WTC11 (cell line): ENCODE measurements around the gene RHOBTB1. TPM values are rescaled to one million over a fixed set of nuclear protein-coding genes. Genes with fewer than 3 reads are reported as not detected.

ENCODE experiments used
- ATAC-seq: fragments of 200-7000 bp; cut with Tn5 transposase; 2 replicates; pipeline ENCODE4 v1.10.0; 2021; ENCODE audit warnings: mild to moderate bottlenecking, moderate library complexity
- CTCF ChIA-PET: fragments of 300-600 bp; sonication (Branson Sonifier 250); formaldehyde crosslinking; loops from one replicate; lab custom pipeline; 2021; ENCODE audit warnings: antibody characterized with exemption; lab: Charles Lee
- POLR2A ChIA-PET: fragments of 350-600 bp; sonication (Branson Sonifier 250); formaldehyde crosslinking; loops from one replicate; lab custom pipeline; 2021; ENCODE audit warnings: antibody characterized with exemption; lab: Charles Lee
- DNase-seq: peaks from one replicate; pipeline ENCODE4 v3.0.0; 2021; ENCODE audit warnings: low spot score
- H3K27ac Mint-ChIP-seq: 2 replicates; pipeline ENCODE4 v1.8.0; 2021; ENCODE audit warnings: mixed read lengths
- H3K27me3 Mint-ChIP-seq: 2 replicates; pipeline ENCODE4 v1.8.0; 2021; ENCODE audit warnings: low read depth, mild to moderate bottlenecking, moderate library complexity, mixed read lengths
- H3K36me3 Mint-ChIP-seq: 2 replicates; pipeline ENCODE4 v1.8.0; 2021; ENCODE audit warnings: mixed read lengths
- H3K4me1 Mint-ChIP-seq: 2 replicates; pipeline ENCODE4 v1.8.0; 2022; ENCODE audit warnings: mixed read lengths
- H3K4me3 Mint-ChIP-seq: 2 replicates; pipeline ENCODE4 v1.8.0; 2021; ENCODE audit warnings: mild to moderate bottlenecking, moderate library complexity, mixed read lengths
- H3K9me3 Mint-ChIP-seq: 2 replicates; pipeline ENCODE4 v1.8.0; 2021; ENCODE audit warnings: mixed read lengths
- CREB1 ChIP-seq: sonication (generic); formaldehyde crosslinking; IDR thresholded peaks from 2 replicates; pipeline ENCODE4 v1.8.0; 2023; ENCODE audit warnings: mild to moderate bottlenecking, missing genetic modification reagents
- ELF4 ChIP-seq: sonication (generic); formaldehyde crosslinking; IDR thresholded peaks from 2 replicates; pipeline ENCODE4 v1.8.1; 2022; ENCODE audit warnings: low read depth, mild to moderate bottlenecking, moderate library complexity, missing genetic modification reagents
- FOXP1 ChIP-seq: sonication (generic); formaldehyde crosslinking; IDR thresholded peaks from 2 replicates; pipeline ENCODE4 v1.8.0; 2022; ENCODE audit warnings: missing genetic modification reagents, mild to moderate bottlenecking, moderate library complexity, borderline replicate concordance
- GABPB1 ChIP-seq: sonication (generic); formaldehyde crosslinking; IDR thresholded peaks from 2 replicates; pipeline ENCODE4 v1.8.1; 2023; ENCODE audit warnings: mild to moderate bottlenecking, missing genetic modification reagents
- NFATC4 ChIP-seq: fragments of 250-450 bp; sonication (Bioruptor Pico); IDR thresholded peaks from 2 replicates; pipeline ENCODE4 v1.9.0; 2021; ENCODE audit warnings: mild to moderate bottlenecking
- NR3C1 ChIP-seq: sonication (generic); formaldehyde crosslinking; conservative IDR thresholded peaks from 2 replicates; pipeline ENCODE4 v1.8.1; 2023; ENCODE audit warnings: low read depth, mild to moderate bottlenecking, missing genetic modification reagents
- SMAD4 ChIP-seq: sonication (generic); formaldehyde crosslinking; IDR thresholded peaks from 2 replicates; pipeline ENCODE4 v1.8.0; 2022; ENCODE audit warnings: mild to moderate bottlenecking, missing genetic modification reagents
- ZNF396 ChIP-seq: fragments of 250-450 bp; sonication (Bioruptor Pico); IDR thresholded peaks from 2 replicates; pipeline ENCODE4 v1.8.0; 2021; ENCODE audit warnings: mild to moderate bottlenecking, moderate library complexity, borderline replicate concordance
- ZNF423 ChIP-seq: fragments of 250-450 bp; sonication (Bioruptor Pico); IDR thresholded peaks from 2 replicates; pipeline ENCODE4 v2.1.2; 2022; ENCODE audit warnings: mild to moderate bottlenecking, moderate library complexity
- total RNA-seq: library from RNA; stranded (reverse); gene quantifications from 3 replicates; pipeline ENCODE4 v1.2.3, GENCODE V29; 2021
- TF ChIP-seq, protein P1 (sequence below): sonication (generic); formaldehyde crosslinking; IDR thresholded peaks from 2 replicates; pipeline ENCODE4 v1.8.1; 2022; ENCODE audit warnings: mild to moderate bottlenecking, moderate library complexity, missing genetic modification reagents
- TF ChIP-seq, protein P2 (sequence below): sonication (generic); formaldehyde crosslinking; IDR thresholded peaks from 2 replicates; pipeline ENCODE4 v1.8.0; 2022; ENCODE audit warnings: mild to moderate bottlenecking, missing genetic modification reagents
- TF ChIP-seq, protein P3 (sequence below): sonication (generic); formaldehyde crosslinking; IDR thresholded peaks from 2 replicates; pipeline ENCODE4 v1.8.1; 2023; ENCODE audit warnings: mild to moderate bottlenecking, missing genetic modification reagents, moderate library complexity
- TF ChIP-seq, protein P4 (sequence below): sonication (generic); formaldehyde crosslinking; IDR thresholded peaks from 2 replicates; pipeline ENCODE4 v1.8.0; 2023; ENCODE audit warnings: mild to moderate bottlenecking, missing genetic modification reagents
- TF ChIP-seq, protein P5 (sequence below): sonication (generic); formaldehyde crosslinking; conservative IDR thresholded peaks from 2 replicates; pipeline ENCODE4 v1.8.1; 2023; ENCODE audit warnings: mild to moderate bottlenecking, low read depth, missing genetic modification reagents, moderate library complexity
- TF ChIP-seq, protein P6 (sequence below): sonication (generic); formaldehyde crosslinking; IDR thresholded peaks from 2 replicates; pipeline ENCODE4 v1.8.1; 2023; ENCODE audit warnings: mild to moderate bottlenecking, missing genetic modification reagents, borderline replicate concordance
- TF ChIP-seq, protein P7 (sequence below): sonication (generic); formaldehyde crosslinking; IDR thresholded peaks from 2 replicates; pipeline ENCODE4 v1.8.1; 2022; ENCODE audit warnings: low read depth, mild to moderate bottlenecking, moderate library complexity, missing genetic modification reagents, borderline replicate concordance
- TF ChIP-seq, protein P8 (sequence below): fragments of 250-450 bp; sonication (Bioruptor Pico); IDR thresholded peaks from 2 replicates; pipeline ENCODE4 v1.8.0; 2021; ENCODE audit warnings: mild to moderate bottlenecking
- TF ChIP-seq, protein P9 (sequence below): sonication (generic); formaldehyde crosslinking; IDR thresholded peaks from 2 replicates; pipeline ENCODE4 v1.8.1; 2023; ENCODE audit warnings: mild to moderate bottlenecking, moderate library complexity, missing genetic modification reagents

RHOBTB1 gene
- total RNA-seq, 1 experiment from 2014 or later: 6.9 TPM

DNA sequence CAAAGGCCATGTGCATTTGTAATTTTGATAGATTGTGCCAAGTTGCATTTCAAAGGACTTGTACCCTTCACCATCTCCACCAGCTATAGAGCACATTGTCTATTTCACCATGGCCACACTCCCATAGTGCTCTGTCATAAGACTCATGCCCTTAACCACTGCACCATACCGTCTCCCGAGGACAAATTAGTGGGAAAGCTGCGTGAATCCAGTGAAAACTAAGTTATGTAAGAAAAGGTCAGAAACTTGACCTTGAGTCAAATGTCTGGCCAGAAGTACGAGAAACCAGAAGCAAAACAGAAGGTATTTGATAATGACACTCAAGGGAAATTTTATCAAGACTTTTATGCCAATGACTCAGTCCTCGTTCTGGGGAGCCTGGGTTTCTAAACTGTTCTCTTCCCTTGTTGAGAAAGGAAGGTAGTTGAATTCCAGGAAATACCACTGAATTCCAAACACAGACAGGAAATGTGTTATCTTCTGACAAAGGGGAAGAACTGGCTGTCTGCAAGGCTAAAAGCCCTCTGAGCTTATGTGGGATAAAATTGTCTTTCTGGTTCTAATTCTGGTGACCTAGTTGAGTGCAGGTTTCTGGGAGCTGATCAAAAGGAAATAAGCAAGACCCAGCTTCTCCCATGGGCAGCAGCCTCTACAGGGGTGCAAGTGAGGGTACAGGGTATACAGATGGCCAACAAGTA, 116.0 kb downstream of the RHOBTB1 start:
- ChIA-PET CTCF (no interaction called here), POLR2A (no interaction called here)
- no peak for DNase-seq
- Mint-ChIP-seq H3K36me3 (no peaks in the 10 kb centered on the region), H3K27me3 (no peaks in the 10 kb centered on the region), H3K4me3 (no peak overlapping the region), H3K4me1 (peaks cover 13% of the 10 kb centered on the region), H3K9me3 (no peaks in the 10 kb centered on the region), H3K27ac (peak overlapping the region; percentile 81)
- TF ChIP-seq, protein P1, sequence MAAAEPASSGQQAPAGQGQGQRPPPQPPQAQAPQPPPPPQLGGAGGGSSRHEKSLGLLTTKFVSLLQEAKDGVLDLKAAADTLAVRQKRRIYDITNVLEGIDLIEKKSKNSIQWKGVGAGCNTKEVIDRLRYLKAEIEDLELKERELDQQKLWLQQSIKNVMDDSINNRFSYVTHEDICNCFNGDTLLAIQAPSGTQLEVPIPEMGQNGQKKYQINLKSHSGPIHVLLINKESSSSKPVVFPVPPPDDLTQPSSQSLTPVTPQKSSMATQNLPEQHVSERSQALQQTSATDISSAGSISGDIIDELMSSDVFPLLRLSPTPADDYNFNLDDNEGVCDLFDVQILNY: no peak
- no peak for TF ChIP-seq NFATC4 (CRISPR knock-in tag)
- TF ChIP-seq ZNF396 (CRISPR knock-in tag): no peak
- no peak for TF ChIP-seq ELF4 (CRISPR knock-in tag)
- TF ChIP-seq NR3C1: no peak
- no peak for TF ChIP-seq SMAD4 (CRISPR knock-in tag)
- TF ChIP-seq, protein P2, sequence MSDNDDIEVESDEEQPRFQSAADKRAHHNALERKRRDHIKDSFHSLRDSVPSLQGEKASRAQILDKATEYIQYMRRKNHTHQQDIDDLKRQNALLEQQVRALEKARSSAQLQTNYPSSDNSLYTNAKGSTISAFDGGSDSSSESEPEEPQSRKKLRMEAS: no peak
- no peak for TF ChIP-seq FOXP1 (CRISPR knock-in tag)
- TF ChIP-seq, protein P3, sequence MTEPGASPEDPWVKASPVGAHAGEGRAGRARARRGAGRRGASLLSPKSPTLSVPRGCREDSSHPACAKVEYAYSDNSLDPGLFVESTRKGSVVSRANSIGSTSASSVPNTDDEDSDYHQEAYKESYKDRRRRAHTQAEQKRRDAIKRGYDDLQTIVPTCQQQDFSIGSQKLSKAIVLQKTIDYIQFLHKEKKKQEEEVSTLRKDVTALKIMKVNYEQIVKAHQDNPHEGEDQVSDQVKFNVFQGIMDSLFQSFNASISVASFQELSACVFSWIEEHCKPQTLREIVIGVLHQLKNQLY (CRISPR knock-in tag): no peak
- no peak for TF ChIP-seq CREB1 (CRISPR knock-in tag)
- peak; percentile 43; the same call in 1 of the 2 replicates for ATAC-seq

DNA sequence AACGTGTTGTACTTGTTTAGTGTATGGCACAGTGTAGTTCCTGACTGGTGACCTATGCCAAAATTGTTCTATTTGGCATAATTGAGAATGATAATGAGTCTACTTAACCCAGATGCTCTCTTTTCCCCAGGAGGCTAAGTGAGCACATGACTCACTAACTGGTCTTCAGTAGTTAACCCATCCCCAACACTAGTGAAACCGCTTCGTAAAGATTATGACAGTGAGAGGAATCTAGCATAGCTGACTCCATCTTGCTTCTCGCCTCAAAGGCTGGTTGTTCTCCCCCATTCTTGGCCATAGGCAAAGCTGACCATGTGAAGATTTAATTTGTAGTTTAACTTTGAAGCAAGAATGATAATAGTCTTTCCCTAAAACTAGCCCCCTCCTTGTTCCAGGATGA, 118.5 kb downstream of the RHOBTB1 start:
- H3K36me3 Mint-ChIP-seq: no peaks in the 10 kb centered on the region
- no peak for DNase-seq
- H3K4me1 Mint-ChIP-seq: peaks cover 14% of the 10 kb centered on the region
- POLR2A ChIA-PET: no interaction called here
- CTCF ChIA-PET: interaction anchor here (0.5 kb wide), 1 partner anchor 184 kb away, joined by 4 read pairs; no protein-coding TSS in a partner anchor
- no peaks in the 10 kb centered on the region for H3K27me3 Mint-ChIP-seq
- H3K27ac Mint-ChIP-seq: no peak overlapping the region
- H3K9me3 Mint-ChIP-seq: no peaks in the 10 kb centered on the region
- ATAC-seq: no peak
- H3K4me3 Mint-ChIP-seq: no peak overlapping the region
- TF ChIP-seq, protein P4, sequence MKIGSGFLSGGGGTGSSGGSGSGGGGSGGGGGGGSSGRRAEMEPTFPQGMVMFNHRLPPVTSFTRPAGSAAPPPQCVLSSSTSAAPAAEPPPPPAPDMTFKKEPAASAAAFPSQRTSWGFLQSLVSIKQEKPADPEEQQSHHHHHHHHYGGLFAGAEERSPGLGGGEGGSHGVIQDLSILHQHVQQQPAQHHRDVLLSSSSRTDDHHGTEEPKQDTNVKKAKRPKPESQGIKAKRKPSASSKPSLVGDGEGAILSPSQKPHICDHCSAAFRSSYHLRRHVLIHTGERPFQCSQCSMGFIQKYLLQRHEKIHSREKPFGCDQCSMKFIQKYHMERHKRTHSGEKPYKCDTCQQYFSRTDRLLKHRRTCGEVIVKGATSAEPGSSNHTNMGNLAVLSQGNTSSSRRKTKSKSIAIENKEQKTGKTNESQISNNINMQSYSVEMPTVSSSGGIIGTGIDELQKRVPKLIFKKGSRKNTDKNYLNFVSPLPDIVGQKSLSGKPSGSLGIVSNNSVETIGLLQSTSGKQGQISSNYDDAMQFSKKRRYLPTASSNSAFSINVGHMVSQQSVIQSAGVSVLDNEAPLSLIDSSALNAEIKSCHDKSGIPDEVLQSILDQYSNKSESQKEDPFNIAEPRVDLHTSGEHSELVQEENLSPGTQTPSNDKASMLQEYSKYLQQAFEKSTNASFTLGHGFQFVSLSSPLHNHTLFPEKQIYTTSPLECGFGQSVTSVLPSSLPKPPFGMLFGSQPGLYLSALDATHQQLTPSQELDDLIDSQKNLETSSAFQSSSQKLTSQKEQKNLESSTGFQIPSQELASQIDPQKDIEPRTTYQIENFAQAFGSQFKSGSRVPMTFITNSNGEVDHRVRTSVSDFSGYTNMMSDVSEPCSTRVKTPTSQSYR (CRISPR knock-in tag): no peak
- TF ChIP-seq GABPB1 (CRISPR knock-in tag) (no peak), NR3C1 (no peak), ZNF423 (CRISPR knock-in tag) (no peak)
- TF ChIP-seq, protein P5, sequence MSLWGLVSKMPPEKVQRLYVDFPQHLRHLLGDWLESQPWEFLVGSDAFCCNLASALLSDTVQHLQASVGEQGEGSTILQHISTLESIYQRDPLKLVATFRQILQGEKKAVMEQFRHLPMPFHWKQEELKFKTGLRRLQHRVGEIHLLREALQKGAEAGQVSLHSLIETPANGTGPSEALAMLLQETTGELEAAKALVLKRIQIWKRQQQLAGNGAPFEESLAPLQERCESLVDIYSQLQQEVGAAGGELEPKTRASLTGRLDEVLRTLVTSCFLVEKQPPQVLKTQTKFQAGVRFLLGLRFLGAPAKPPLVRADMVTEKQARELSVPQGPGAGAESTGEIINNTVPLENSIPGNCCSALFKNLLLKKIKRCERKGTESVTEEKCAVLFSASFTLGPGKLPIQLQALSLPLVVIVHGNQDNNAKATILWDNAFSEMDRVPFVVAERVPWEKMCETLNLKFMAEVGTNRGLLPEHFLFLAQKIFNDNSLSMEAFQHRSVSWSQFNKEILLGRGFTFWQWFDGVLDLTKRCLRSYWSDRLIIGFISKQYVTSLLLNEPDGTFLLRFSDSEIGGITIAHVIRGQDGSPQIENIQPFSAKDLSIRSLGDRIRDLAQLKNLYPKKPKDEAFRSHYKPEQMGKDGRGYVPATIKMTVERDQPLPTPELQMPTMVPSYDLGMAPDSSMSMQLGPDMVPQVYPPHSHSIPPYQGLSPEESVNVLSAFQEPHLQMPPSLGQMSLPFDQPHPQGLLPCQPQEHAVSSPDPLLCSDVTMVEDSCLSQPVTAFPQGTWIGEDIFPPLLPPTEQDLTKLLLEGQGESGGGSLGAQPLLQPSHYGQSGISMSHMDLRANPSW (CRISPR knock-in tag): no peak
- TF ChIP-seq, protein P6, sequence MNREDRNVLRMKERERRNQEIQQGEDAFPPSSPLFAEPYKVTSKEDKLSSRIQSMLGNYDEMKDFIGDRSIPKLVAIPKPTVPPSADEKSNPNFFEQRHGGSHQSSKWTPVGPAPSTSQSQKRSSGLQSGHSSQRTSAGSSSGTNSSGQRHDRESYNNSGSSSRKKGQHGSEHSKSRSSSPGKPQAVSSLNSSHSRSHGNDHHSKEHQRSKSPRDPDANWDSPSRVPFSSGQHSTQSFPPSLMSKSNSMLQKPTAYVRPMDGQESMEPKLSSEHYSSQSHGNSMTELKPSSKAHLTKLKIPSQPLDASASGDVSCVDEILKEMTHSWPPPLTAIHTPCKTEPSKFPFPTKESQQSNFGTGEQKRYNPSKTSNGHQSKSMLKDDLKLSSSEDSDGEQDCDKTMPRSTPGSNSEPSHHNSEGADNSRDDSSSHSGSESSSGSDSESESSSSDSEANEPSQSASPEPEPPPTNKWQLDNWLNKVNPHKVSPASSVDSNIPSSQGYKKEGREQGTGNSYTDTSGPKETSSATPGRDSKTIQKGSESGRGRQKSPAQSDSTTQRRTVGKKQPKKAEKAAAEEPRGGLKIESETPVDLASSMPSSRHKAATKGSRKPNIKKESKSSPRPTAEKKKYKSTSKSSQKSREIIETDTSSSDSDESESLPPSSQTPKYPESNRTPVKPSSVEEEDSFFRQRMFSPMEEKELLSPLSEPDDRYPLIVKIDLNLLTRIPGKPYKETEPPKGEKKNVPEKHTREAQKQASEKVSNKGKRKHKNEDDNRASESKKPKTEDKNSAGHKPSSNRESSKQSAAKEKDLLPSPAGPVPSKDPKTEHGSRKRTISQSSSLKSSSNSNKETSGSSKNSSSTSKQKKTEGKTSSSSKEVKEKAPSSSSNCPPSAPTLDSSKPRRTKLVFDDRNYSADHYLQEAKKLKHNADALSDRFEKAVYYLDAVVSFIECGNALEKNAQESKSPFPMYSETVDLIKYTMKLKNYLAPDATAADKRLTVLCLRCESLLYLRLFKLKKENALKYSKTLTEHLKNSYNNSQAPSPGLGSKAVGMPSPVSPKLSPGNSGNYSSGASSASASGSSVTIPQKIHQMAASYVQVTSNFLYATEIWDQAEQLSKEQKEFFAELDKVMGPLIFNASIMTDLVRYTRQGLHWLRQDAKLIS (CRISPR knock-in tag): no peak
- TF ChIP-seq, protein P7, sequence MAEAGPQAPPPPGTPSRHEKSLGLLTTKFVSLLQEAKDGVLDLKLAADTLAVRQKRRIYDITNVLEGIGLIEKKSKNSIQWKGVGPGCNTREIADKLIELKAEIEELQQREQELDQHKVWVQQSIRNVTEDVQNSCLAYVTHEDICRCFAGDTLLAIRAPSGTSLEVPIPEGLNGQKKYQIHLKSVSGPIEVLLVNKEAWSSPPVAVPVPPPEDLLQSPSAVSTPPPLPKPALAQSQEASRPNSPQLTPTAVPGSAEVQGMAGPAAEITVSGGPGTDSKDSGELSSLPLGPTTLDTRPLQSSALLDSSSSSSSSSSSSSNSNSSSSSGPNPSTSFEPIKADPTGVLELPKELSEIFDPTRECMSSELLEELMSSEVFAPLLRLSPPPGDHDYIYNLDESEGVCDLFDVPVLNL (CRISPR knock-in tag): no peak
- TF ChIP-seq, protein P8, sequence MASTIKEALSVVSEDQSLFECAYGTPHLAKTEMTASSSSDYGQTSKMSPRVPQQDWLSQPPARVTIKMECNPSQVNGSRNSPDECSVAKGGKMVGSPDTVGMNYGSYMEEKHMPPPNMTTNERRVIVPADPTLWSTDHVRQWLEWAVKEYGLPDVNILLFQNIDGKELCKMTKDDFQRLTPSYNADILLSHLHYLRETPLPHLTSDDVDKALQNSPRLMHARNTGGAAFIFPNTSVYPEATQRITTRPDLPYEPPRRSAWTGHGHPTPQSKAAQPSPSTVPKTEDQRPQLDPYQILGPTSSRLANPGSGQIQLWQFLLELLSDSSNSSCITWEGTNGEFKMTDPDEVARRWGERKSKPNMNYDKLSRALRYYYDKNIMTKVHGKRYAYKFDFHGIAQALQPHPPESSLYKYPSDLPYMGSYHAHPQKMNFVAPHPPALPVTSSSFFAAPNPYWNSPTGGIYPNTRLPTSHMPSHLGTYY (CRISPR knock-in tag): no peak
- TF ChIP-seq, protein P9, sequence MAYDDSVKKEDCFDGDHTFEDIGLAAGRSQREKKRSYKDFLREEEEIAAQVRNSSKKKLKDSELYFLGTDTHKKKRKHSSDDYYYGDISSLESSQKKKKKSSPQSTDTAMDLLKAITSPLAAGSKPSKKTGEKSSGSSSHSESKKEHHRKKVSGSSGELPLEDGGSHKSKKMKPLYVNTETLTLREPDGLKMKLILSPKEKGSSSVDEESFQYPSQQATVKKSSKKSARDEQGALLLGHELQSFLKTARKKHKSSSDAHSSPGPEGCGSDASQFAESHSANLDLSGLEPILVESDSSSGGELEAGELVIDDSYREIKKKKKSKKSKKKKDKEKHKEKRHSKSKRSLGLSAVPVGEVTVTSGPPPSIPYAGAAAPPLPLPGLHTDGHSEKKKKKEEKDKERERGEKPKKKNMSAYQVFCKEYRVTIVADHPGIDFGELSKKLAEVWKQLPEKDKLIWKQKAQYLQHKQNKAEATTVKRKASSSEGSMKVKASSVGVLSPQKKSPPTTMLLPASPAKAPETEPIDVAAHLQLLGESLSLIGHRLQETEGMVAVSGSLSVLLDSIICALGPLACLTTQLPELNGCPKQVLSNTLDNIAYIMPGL: no peak
